Thyroid gland (tissue), 4 donors: Measurements from ENCODE around the gene DPY19L2.
"Not testable (repeated sequence)": the region's sequence is repeated elsewhere in the genome, so short reads cannot be mapped to it uniquely, and the experiment has no call there.

Experiments
- CTCF ChIP-seq, 6 experiments: fragments of 200-600 bp in 3 of 6; fragments of 450-650 bp in 3 of 6; sonication (generic) in 3 of 6; IDR thresholded peaks; one replicate each; pipeline ENCODE4 v1.5.1; 2016 to 2019; ENCODE audit warnings: antibody characterized with exemption in 6 of 6, mild to moderate bottlenecking in 2 of 6, inconsistent platforms in 1 of 6, moderate library complexity in 1 of 6
- POLR2A ChIP-seq, 2 donors: fragments of 450-650 bp; IDR thresholded peaks; one replicate each; pipeline ENCODE4 v1.6.1; 2017; ENCODE audit warnings: antibody characterized with exemption in 2 of 2, mild to moderate bottlenecking in 2 of 2, moderate library complexity in 1 of 2

DNA sequence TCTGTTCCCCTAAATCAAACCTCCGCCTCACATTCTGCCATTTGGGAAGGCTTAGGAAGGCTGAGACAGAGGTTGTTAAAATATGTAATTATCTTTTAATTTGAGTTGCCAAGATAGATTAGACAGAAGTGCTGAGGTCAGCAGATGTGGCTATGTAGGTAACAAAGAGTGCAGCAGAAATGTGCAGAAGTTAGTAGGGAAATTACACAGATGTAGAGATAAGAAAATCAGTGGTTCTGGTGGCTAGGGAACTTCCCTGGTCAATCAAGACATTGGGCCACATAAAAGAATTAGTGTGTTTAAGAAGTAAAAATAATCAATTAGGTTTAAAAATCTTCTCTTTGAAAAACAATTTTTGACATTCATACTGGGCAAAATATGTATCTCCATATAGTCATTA, 46.1 kb upstream of the DPY19L2 start:
- not testable (repeated sequence) for TF ChIP-seq CTCF, POLR2A (IDR thresholded peaks at IDR 0.05)
